Right cardiac atrium (tissue), 5 donors: Measurements from ENCODE around the gene ZBTB25. TPM values are rescaled to one million over a fixed set of nuclear protein-coding genes. Genes with fewer than 3 reads are reported as not detected.

Experiments
- ATAC-seq, 2 donors: fragments of 200-7000 bp; cut with Tn5 transposase; one replicate each; pipeline versions ENCODE4 v1.8.0 to v1.9.1; 2020; ENCODE audit warnings: moderate library complexity in 2 of 2, mild to moderate bottlenecking in 1 of 2
- DNase-seq, 3 donors: peaks; one replicate each; pipeline ENCODE4 v3.0.0-alpha.2; 2020
- H3K27ac ChIP-seq: one replicate; pipeline ENCODE4 v1.5.1; 2013; ENCODE audit warnings: mild to moderate bottlenecking, low read length, control low read depth, moderate library complexity
- H3K27me3 ChIP-seq: one replicate; pipeline ENCODE4 v1.6.1; 2013; ENCODE audit not compliant: control insufficient read depth, insufficient read depth
- H3K4me1 ChIP-seq: one replicate; pipeline ENCODE4 v1.6.1; 2013; ENCODE audit warnings: low read length; ENCODE audit not compliant: control insufficient read depth, insufficient read depth
- H3K4me3 ChIP-seq: one replicate; pipeline ENCODE4 v1.5.1; 2013; ENCODE audit warnings: low read length, control low read depth
- H3K9me3 ChIP-seq: one replicate; pipeline ENCODE4 v1.6.1; 2013; ENCODE audit warnings: low read length; ENCODE audit not compliant: control insufficient read depth
- WGBS: extraction: QIAGEN DNeasy Blood & Tissue Kit; methylation state at CpG from one replicate; pipeline ENCODE4 v1.1.7; 2013; 5-methylcytosine and 5-hydroxymethylcytosine counted together
- intact Hi-C, 4 donors: fragments of 100-400 bp; cut with DNase I; formaldehyde crosslinking; loops; one replicate each; pipeline versions ENCODE4 v1.11.0 to v1.14.0; 2022 to 2023
- polyA plus RNA-seq: library from polyadenylated mRNA; stranded (reverse); fragments of 200-250 nt; gene quantifications from one replicate; pipeline ENCODE4 v1.2.3, GENCODE V29; 2013
- total RNA-seq, 4 donors: library from RNA; stranded (reverse); fragmentation: NEBNext Ultra II Directional; extraction: Animal tissue kit (Norgen Biotek cat#: 25700); gene quantifications; one replicate each; pipeline ENCODE4 v1.2.1, GENCODE V29; 2021
- donor health status: healthy with polysubstance abuse.
- donor health status: DM: no; HTN: yes; CAD: no.
- donor health status: DM: no; HTN: no; CAD: no.
- donor health status: DM: no; HTN: yes; CAD: no; lungs with severe emphysema.
- donor health status: DM: yes; HTN: yes; CAD: no.

ZBTB25 gene
- total and polyA plus RNA-seq, 5 donors, result 8.0 to 18.4 (median 15.7) TPM

- no peak for ATAC-seq
- Histone ChIP-seq H3K27ac (no peak overlapping the region), H3K4me3 (no peak overlapping the region), H3K4me1 (no peaks in the 10 kb centered on the region), H3K9me3 (no peaks in the 10 kb centered on the region), H3K27me3 (no peaks in the 10 kb centered on the region)
- 91% methylated on average over 3 of the region's 3 CpGs for WGBS
- no peak for DNase-seq
- intact Hi-C loops, result no loop called here
These were observed 42.4 kb downstream of the ZBTB25 start for GRCh38 chr14:64461221-64461620.

GRCh38 chr14:64459405-64460136, 44.1 kb downstream of the ZBTB25 start:
- 85% methylated on average over 4 of the region's 4 CpGs for WGBS
- ATAC-seq, result no peak
- Histone ChIP-seq H3K27ac (no peak overlapping the region), H3K27me3 (no peaks in the 10 kb centered on the region), H3K4me1 (no peaks in the 10 kb centered on the region), H3K9me3 (no peaks in the 10 kb centered on the region), H3K4me3 (no peak overlapping the region)
- DNase-seq, result no peak
- intact Hi-C loops, result no loop called here

GRCh38 chr14:64454671-64455070, 49.0 kb downstream of the ZBTB25 start:
- no peak for DNase-seq

GRCh38 chr14:64450255-64450654, 53.4 kb downstream of the ZBTB25 start:
- ATAC-seq (no peak), DNase-seq (no peak)
- Histone ChIP-seq H3K27ac (no peak overlapping the region), H3K4me3 (no peak overlapping the region), H3K9me3 (no peaks in the 10 kb centered on the region), H3K4me1 (no peaks in the 10 kb centered on the region), H3K27me3 (no peaks in the 10 kb centered on the region)
- intact Hi-C loops, result no loop called here
- 92% methylated on average over 2 of the region's 2 CpGs for WGBS

More at GRCh38 chr14:64454671-64455070, 49.0 kb downstream of the ZBTB25 start:
- intact Hi-C loops, result no loop called here
- WGBS, result 95% methylated on average over 10 of the region's 10 CpGs
- Histone ChIP-seq H3K4me1 (no peaks in the 10 kb centered on the region), H3K9me3 (no peaks in the 10 kb centered on the region), H3K27me3 (no peaks in the 10 kb centered on the region), H3K27ac (no peak overlapping the region), H3K4me3 (no peak overlapping the region)
- no peak for ATAC-seq

- no peaks in the 10 kb centered on the region for H3K4me1 ChIP-seq
- H3K9me3 ChIP-seq, result no peaks in the 10 kb centered on the region
- ATAC-seq (no peak), DNase-seq (no peak)
- intact Hi-C loops, result no loop called here
- H3K4me3 ChIP-seq, result no peak overlapping the region
- no peak overlapping the region for H3K27ac ChIP-seq
- 88% methylated on average over 5 of the region's 5 CpGs for WGBS
- H3K27me3 ChIP-seq, result no peaks in the 10 kb centered on the region
These were observed 55.6 kb downstream of the ZBTB25 start for GRCh38 chr14:64447876-64448670.

GRCh38 chr14:64444984-64445845, 58.4 kb downstream of the ZBTB25 start:
- peaks cover 2% of the 10 kb centered on the region for H3K4me1 ChIP-seq
- intact Hi-C loops, result no loop called here
- H3K9me3 ChIP-seq, result no peaks in the 10 kb centered on the region
- no peak for DNase-seq
- ATAC-seq, result no peak
- no peak overlapping the region for H3K4me3 ChIP-seq
- no peaks in the 10 kb centered on the region for H3K27me3 ChIP-seq
- 70% methylated on average over 7 of the region's 7 CpGs for WGBS
- H3K27ac ChIP-seq, result no peak overlapping the region

- WGBS, result 96% methylated on average over 11 of the region's 11 CpGs
- Histone ChIP-seq H3K27ac (no peak overlapping the region), H3K27me3 (no peaks in the 10 kb centered on the region), H3K4me1 (peaks cover 2% of the 10 kb centered on the region), H3K4me3 (no peak overlapping the region), H3K9me3 (no peaks in the 10 kb centered on the region)
- intact Hi-C loops, result no loop called here
- no peak for ATAC-seq
- no peak for DNase-seq
These were observed 59.5 kb downstream of the ZBTB25 start for GRCh38 chr14:64444140-64444539.

- H3K4me1 ChIP-seq, result peaks cover 2% of the 10 kb centered on the region
- peak overlapping the region; percentile 86 for H3K27ac ChIP-seq
- intact Hi-C loops, result no loop called here
- H3K27me3 ChIP-seq, result no peaks in the 10 kb centered on the region
- ATAC-seq, result peak; percentile 85 to 88
- WGBS, result 33% methylated on average over 17 of the region's 17 CpGs
- H3K4me3 ChIP-seq, result no peak overlapping the region
- DNase-seq, result peak; percentile 31 to 75 (median 69)
- H3K9me3 ChIP-seq, result no peaks in the 10 kb centered on the region
These were observed 61.2 kb downstream of the ZBTB25 start for GRCh38 chr14:64442300-64442988.

GRCh38 chr14:64440494-64440893, 63.1 kb downstream of the ZBTB25 start:
- intact Hi-C loops, result no loop called here
- Histone ChIP-seq H3K9me3 (no peaks in the 10 kb centered on the region), H3K27ac (no peak overlapping the region), H3K4me1 (peaks cover 2% of the 10 kb centered on the region), H3K4me3 (no peak overlapping the region), H3K27me3 (no peaks in the 10 kb centered on the region)
- 86% methylated on average over 3 of the region's 3 CpGs for WGBS
- ATAC-seq (no peak), DNase-seq (no peak)

GRCh38 chr14:64439141-64439540, 64.5 kb downstream of the ZBTB25 start:
- Histone ChIP-seq H3K4me3 (no peak overlapping the region), H3K27me3 (no peaks in the 10 kb centered on the region), H3K4me1 (peaks cover 2% of the 10 kb centered on the region), H3K27ac (no peak overlapping the region), H3K9me3 (no peaks in the 10 kb centered on the region)
- WGBS, result 91% methylated on average over 6 of the region's 6 CpGs
- ATAC-seq, result no peak
- intact Hi-C loops, result no loop called here
- no peak for DNase-seq
